H9 (cell line): Measurements from ENCODE around the gene AMOTL1. TPM values are rescaled to one million over a fixed set of nuclear protein-coding genes. Genes with fewer than 3 reads are reported as not detected.

Source experiments
- DNase-seq: peaks from one replicate; pipeline ENCODE4 v3.0.0-alpha.2; 2017
- H2AFZ ChIP-seq: one replicate; pipeline ENCODE4 v1.6.1; 2013; ENCODE audit warnings: mild to moderate bottlenecking, low read length, control low read depth, moderate library complexity
- H2AK5ac ChIP-seq: 2 replicates; pipeline ENCODE4 v1.6.1; 2013; ENCODE audit warnings: low read length, control low read depth, mixed read lengths; ENCODE audit not compliant: insufficient read length
- H2BK120ac ChIP-seq: one replicate; pipeline ENCODE4 v1.6.1; 2013; ENCODE audit warnings: low read depth, mild to moderate bottlenecking, low read length, control low read depth, inconsistent platforms; ENCODE audit not compliant: poor library complexity, severe bottlenecking
- H2BK12ac ChIP-seq: 2 replicates; pipeline ENCODE4 v1.6.1; 2013; ENCODE audit warnings: low read length, control low read depth, mixed read lengths, low read depth; ENCODE audit not compliant: insufficient read length
- H2BK15ac ChIP-seq: 2 replicates; pipeline ENCODE4 v1.6.1; 2013; ENCODE audit warnings: low read depth, low read length, control low read depth
- H2BK20ac ChIP-seq: one replicate; pipeline ENCODE4 v1.6.1; 2013; ENCODE audit warnings: low read depth, mild to moderate bottlenecking, low read length, control low read depth, inconsistent platforms; ENCODE audit not compliant: poor library complexity, severe bottlenecking
- H2BK5ac ChIP-seq: 2 replicates; pipeline ENCODE4 v1.6.1; 2013; ENCODE audit warnings: low read length, control low read depth, mixed read lengths; ENCODE audit not compliant: insufficient read length
- H3K14ac ChIP-seq: 2 replicates; pipeline ENCODE4 v1.6.1; 2013; ENCODE audit warnings: low read length, control low read depth; ENCODE audit not compliant: insufficient read depth
- H3K18ac ChIP-seq: 2 replicates; pipeline ENCODE4 v1.6.1; 2013; ENCODE audit warnings: low read depth, mild to moderate bottlenecking, mixed read lengths, low read length, control low read depth; ENCODE audit not compliant: insufficient read length
- H3K23ac ChIP-seq: 2 replicates; pipeline ENCODE4 v1.6.1; 2013; ENCODE audit warnings: low read length, control low read depth, mixed read lengths, low read depth; ENCODE audit not compliant: insufficient read length
- H3K23me2 ChIP-seq: 2 replicates; pipeline ENCODE4 v1.6.1; 2013; ENCODE audit warnings: low read depth, mild to moderate bottlenecking, mixed read lengths, low read length, control low read depth; ENCODE audit not compliant: insufficient read length, poor library complexity, severe bottlenecking
- H3K27ac ChIP-seq: 2 replicates; pipeline ENCODE4 v1.5.1; 2013; ENCODE audit warnings: low read length, control low read depth, mixed read lengths, low read depth; ENCODE audit not compliant: insufficient read length
- H3K27me3 ChIP-seq: 2 replicates; pipeline ENCODE4 v1.6.1; 2013; ENCODE audit warnings: low read length, control low read depth, inconsistent platforms; ENCODE audit not compliant: insufficient read depth
- H3K4ac ChIP-seq: 2 replicates; pipeline ENCODE4 v1.6.1; 2013; ENCODE audit warnings: low read depth, mild to moderate bottlenecking, control low read depth, inconsistent platforms, low read length, moderate library complexity
- H3K4me1 ChIP-seq: 2 replicates; pipeline ENCODE4 v1.6.1; 2013; ENCODE audit warnings: low read length, control low read depth, inconsistent platforms; ENCODE audit not compliant: insufficient read depth
- H3K4me2 ChIP-seq: 2 replicates; pipeline ENCODE4 v1.6.1; 2013; ENCODE audit warnings: low read length, control low read depth, mixed read lengths; ENCODE audit not compliant: insufficient read length, insufficient read depth
- H3K56ac ChIP-seq: 2 replicates; pipeline ENCODE4 v1.6.1; 2013; ENCODE audit warnings: low read depth, mild to moderate bottlenecking, mixed read lengths, low read length, control low read depth; ENCODE audit not compliant: insufficient read length
- H3K79me1 ChIP-seq: 2 replicates; pipeline ENCODE4 v1.6.1; 2013; ENCODE audit warnings: low read depth, mild to moderate bottlenecking, moderate library complexity, low read length, control low read depth, inconsistent platforms; ENCODE audit not compliant: insufficient read depth, poor library complexity, severe bottlenecking
- H3K79me2 ChIP-seq: 2 replicates; pipeline ENCODE4 v1.6.1; 2013; ENCODE audit warnings: low read length, control low read depth, inconsistent platforms; ENCODE audit not compliant: insufficient read depth
- H3K9ac ChIP-seq: 2 replicates; pipeline ENCODE4 v1.6.1; 2013; ENCODE audit warnings: low read length, control low read depth, mixed read lengths; ENCODE audit not compliant: insufficient read length; ENCODE audit errors: extremely low read depth
- H3K9me3 ChIP-seq: one replicate; pipeline ENCODE4 v1.6.1; 2013; ENCODE audit warnings: low read depth, low read length, inconsistent platforms; ENCODE audit not compliant: control insufficient read depth
- H3T11ph ChIP-seq: one replicate; pipeline ENCODE4 v1.6.1; 2013; ENCODE audit warnings: mild to moderate bottlenecking, low read length, control low read depth, inconsistent platforms
- H4K20me1 ChIP-seq: one replicate; pipeline ENCODE4 v1.6.1; 2013; ENCODE audit not compliant: control insufficient read depth, insufficient read length, insufficient read depth
- H4K5ac ChIP-seq: 2 replicates; pipeline ENCODE4 v1.6.1; 2013; ENCODE audit warnings: low read depth, mild to moderate bottlenecking, mixed read lengths, low read length, control low read depth; ENCODE audit not compliant: insufficient read length
- H4K8ac ChIP-seq: replicated peaks from 2 replicates; pipeline ENCODE4 v1.6.1; 2013; ENCODE audit warnings: low read length, control low read depth, mixed read lengths, low read depth; ENCODE audit not compliant: insufficient read length
- H4K91ac ChIP-seq: 2 replicates; pipeline ENCODE4 v1.6.1; 2013; ENCODE audit warnings: low read depth, mild to moderate bottlenecking, moderate library complexity, mixed read lengths, low read length, control low read depth; ENCODE audit not compliant: insufficient read length
- H3K27ac Mint-ChIP-seq, 3 experiments: 2 replicates in 2 of 3; 3 replicates in 1 of 3; pipeline ENCODE4 v1.8.0; 2020 to 2021; ENCODE audit warnings: mixed read lengths in 3 of 3, mild to moderate bottlenecking in 1 of 3, moderate library complexity in 1 of 3
- H3K27me3 Mint-ChIP-seq: 2 replicates; pipeline ENCODE4 v1.8.0; 2021; ENCODE audit warnings: low read depth, mild to moderate bottlenecking, moderate library complexity, mixed read lengths
- H3K36me3 Mint-ChIP-seq, 3 experiments: 2 replicates in 2 of 3; 3 replicates in 1 of 3; pipeline ENCODE4 v1.8.0; 2020 to 2021; ENCODE audit warnings: low read depth in 3 of 3, mixed read lengths in 3 of 3; ENCODE audit not compliant: insufficient read depth in 1 of 3
- H3K4me1 Mint-ChIP-seq, 2 experiments: 2 replicates each; pipeline ENCODE4 v1.8.0; 2020; ENCODE audit warnings: mixed read lengths in 2 of 2
- H3K4me3 Mint-ChIP-seq, 2 experiments: 2 replicates in 1 of 2; 3 replicates in 1 of 2; pipeline ENCODE4 v1.8.0; 2020 to 2021; ENCODE audit warnings: mild to moderate bottlenecking in 2 of 2, mixed read lengths in 2 of 2, moderate library complexity in 1 of 2
- H3K9me3 Mint-ChIP-seq, 2 experiments: 2 replicates in 1 of 2; 3 replicates in 1 of 2; pipeline ENCODE4 v1.8.0; 2020; ENCODE audit warnings: mild to moderate bottlenecking in 2 of 2, mixed read lengths in 2 of 2, moderate library complexity in 1 of 2
- WGBS: extraction: QIAGEN DNeasy Blood & Tissue Kit; methylation state at CpG from one replicate; pipeline ENCODE4 v1.1.7; 2013; ENCODE audit warnings: missing lambda C conversion rate, low lambda C conversion rate, mixed read lengths; ENCODE audit not compliant: insufficient read length; ENCODE audit errors: extremely low coverage; 5-methylcytosine and 5-hydroxymethylcytosine counted together
- total RNA-seq: library from RNA; stranded (reverse); gene quantifications from 2 replicates; pipeline ENCODE4 v1.2.1, GENCODE V29; 2021
- TF ChIP-seq, protein P1 (sequence below): fragments of 200-600 bp; sonication (generic); conservative IDR thresholded peaks from 3 replicates; pipeline ENCODE4 v1.8.0; 2021; ENCODE audit warnings: antibody characterized with exemption, mild to moderate bottlenecking

AMOTL1 gene
- total RNA-seq, 1 experiment from 2014 or later = 18.5 TPM

DNA sequence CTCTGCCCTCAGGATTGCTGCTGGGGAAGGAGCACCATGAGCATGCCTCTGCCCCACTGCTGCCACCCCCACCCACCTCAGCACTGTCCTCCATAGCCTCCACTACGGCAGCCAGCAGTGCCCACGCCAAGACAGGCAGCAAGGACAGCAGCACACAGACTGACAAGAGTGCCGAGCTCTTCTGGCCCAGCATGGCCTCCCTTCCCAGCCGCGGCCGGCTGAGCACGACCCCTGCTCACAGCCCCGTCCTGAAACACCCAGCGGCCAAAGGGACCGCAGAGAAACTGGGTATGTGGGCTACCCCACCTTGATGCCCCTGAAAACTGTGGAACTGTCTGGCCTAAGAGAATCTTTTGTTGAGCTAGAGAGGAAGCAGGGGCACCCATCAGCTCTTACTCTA is 101.0 kb downstream of the AMOTL1 start:
- Histone ChIP-seq H2AFZ (no peak overlapping the region), H3K23me2 (no peaks in the 10 kb centered on the region), H3K9ac (no peak overlapping the region), H4K5ac (no peak overlapping the region), H3K14ac (no peak overlapping the region), H4K91ac (no peak overlapping the region), H2BK15ac (no peak overlapping the region), H3K27ac (no peak overlapping the region), H3K4me1 (peaks cover 4% of the 10 kb centered on the region; the same call in 1 of the 2 replicates), H3K4me2 (no peak overlapping the region), H2BK5ac (no peak overlapping the region), H3K27me3 (no peaks in the 10 kb centered on the region), H3K79me2 (no peaks in the 10 kb centered on the region), H3K4ac (no peak overlapping the region), H3K79me1 (no peaks in the 10 kb centered on the region), H2AK5ac (no peak overlapping the region), H3K9me3 (no peaks in the 10 kb centered on the region), H3K23ac (no peak overlapping the region), H3T11ph (no peak overlapping the region), H3K56ac (no peak overlapping the region), H2BK12ac (no peak overlapping the region), H4K20me1 (peaks cover 3% of the 10 kb centered on the region), H3K18ac (no peak overlapping the region), H2BK20ac (no peak overlapping the region), H2BK120ac (no peak overlapping the region), H4K8ac (no peak overlapping the region)
- peaks cover 22 to 29% of the 10 kb centered on the region in 2 experiments for H3K4me1 Mint-ChIP-seq
- TF ChIP-seq, protein P1, sequence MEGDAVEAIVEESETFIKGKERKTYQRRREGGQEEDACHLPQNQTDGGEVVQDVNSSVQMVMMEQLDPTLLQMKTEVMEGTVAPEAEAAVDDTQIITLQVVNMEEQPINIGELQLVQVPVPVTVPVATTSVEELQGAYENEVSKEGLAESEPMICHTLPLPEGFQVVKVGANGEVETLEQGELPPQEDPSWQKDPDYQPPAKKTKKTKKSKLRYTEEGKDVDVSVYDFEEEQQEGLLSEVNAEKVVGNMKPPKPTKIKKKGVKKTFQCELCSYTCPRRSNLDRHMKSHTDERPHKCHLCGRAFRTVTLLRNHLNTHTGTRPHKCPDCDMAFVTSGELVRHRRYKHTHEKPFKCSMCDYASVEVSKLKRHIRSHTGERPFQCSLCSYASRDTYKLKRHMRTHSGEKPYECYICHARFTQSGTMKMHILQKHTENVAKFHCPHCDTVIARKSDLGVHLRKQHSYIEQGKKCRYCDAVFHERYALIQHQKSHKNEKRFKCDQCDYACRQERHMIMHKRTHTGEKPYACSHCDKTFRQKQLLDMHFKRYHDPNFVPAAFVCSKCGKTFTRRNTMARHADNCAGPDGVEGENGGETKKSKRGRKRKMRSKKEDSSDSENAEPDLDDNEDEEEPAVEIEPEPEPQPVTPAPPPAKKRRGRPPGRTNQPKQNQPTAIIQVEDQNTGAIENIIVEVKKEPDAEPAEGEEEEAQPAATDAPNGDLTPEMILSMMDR = no peak
- H3K9me3 Mint-ChIP-seq = no peaks in the 10 kb centered on the region
- H3K27ac Mint-ChIP-seq = no peak overlapping the region
- H3K4me3 Mint-ChIP-seq = no peak overlapping the region
- no peak for DNase-seq
- no peaks in the 10 kb centered on the region for H3K27me3 Mint-ChIP-seq
- peaks cover 36 to 57% (median 41%) of the 10 kb centered on the region in 3 experiments for H3K36me3 Mint-ChIP-seq
- WGBS = no CpG with 5 or more reads among the region's 10 CpGs
